HG02610 (cell line): ENCODE measurements around the gene DNAJC8.

Experiments used
- ATAC-seq: cut with Tn5 transposase; IDR thresholded peaks from one replicate; pipeline ENCODE4 v1.9.1; 2021; ENCODE audit warnings: mild to moderate bottlenecking, moderate library complexity; ENCODE audit not compliant: unreplicated experiment

DNAJC8 gene

GRCh38 chr1:28249866-28250295 is 17.1 kb upstream of the DNAJC8 start:
- no peak for ATAC-seq

- no peak for ATAC-seq
Measured at GRCh38 chr1:28249013-28249865, 16.4 kb upstream of the DNAJC8 start.

- ATAC-seq, result no peak
Measured at GRCh38 chr1:28248273-28249012, 15.6 kb upstream of the DNAJC8 start.

- ATAC-seq, result no peak
Measured at GRCh38 chr1:28247612-28248272, 14.9 kb upstream of the DNAJC8 start.

- no peak for ATAC-seq
Measured at GRCh38 chr1:28246427-28246832, 13.6 kb upstream of the DNAJC8 start.

GRCh38 chr1:28244549-28245251 is 11.9 kb upstream of the DNAJC8 start:
- no peak for ATAC-seq

- no peak for ATAC-seq
Measured at GRCh38 chr1:28243685-28244311, 11.0 kb upstream of the DNAJC8 start.

GRCh38 chr1:28241638-28242241 is 8.9 kb upstream of the DNAJC8 start:
- no peak for ATAC-seq

- ATAC-seq, result no peak
Measured at GRCh38 chr1:28240024-28240423, 7.2 kb upstream of the DNAJC8 start.

GRCh38 chr1:28239004-28239403 is 6.2 kb upstream of the DNAJC8 start:
- no peak for ATAC-seq

GRCh38 chr1:28236656-28237322 is 4.0 kb upstream of the DNAJC8 start:
- ATAC-seq, result no peak

GRCh38 chr1:28235755-28236655 is 3.2 kb upstream of the DNAJC8 start, which contains the start of gene ATP5IF1:
Gene ATP5IF1, plus strand, starts transcription at chr1:28236124. Its CDS starts 60 bp downstream, at chr1:28236184.
- peak; percentile 89 for ATAC-seq

- ATAC-seq, result no peak
Measured at GRCh38 chr1:28233264-28233606, 406 bp upstream of the DNAJC8 start.

- ATAC-seq, result no peak
Measured at GRCh38 chr1:28229996-28230395, 2.8 kb downstream of the DNAJC8 start.

- ATAC-seq, result no peak
Measured at GRCh38 chr1:28229089-28229488, 3.7 kb downstream of the DNAJC8 start.

- no peak for ATAC-seq
Measured at GRCh38 chr1:28213315-28213714, 19.5 kb downstream of the DNAJC8 start.

- ATAC-seq, result no peak
Measured at GRCh38 chr1:28209700-28210099, 23.1 kb downstream of the DNAJC8 start.

- no peak for ATAC-seq
Measured at GRCh38 chr1:28208818-28209441, 23.9 kb downstream of the DNAJC8 start.
